PC-9 (cell line): Measurements from ENCODE around the gene ZNF362.

Source experiments
- CTCF ChIP-seq: fragments of 200-600 bp; sonication (generic); conservative IDR thresholded peaks from 2 replicates; pipeline ENCODE4 v1.6.1; 2017; ENCODE audit warnings: mixed run types, antibody characterized with exemption, mild to moderate bottlenecking, moderate library complexity
- EZH2 ChIP-seq: fragments of 200-600 bp; sonication (generic); IDR thresholded peaks from 2 replicates; pipeline ENCODE4 v1.8.0; 2017; ENCODE audit warnings: antibody characterized with exemption, low read depth

- TF ChIP-seq CTCF (no peak), EZH2 (no peak)
These were observed 61.1 kb downstream of the ZNF362 start for GRCh38 chr1:33317354-33317753.
